ENCODE measurements around the gene PLIN5.

PLIN5 gene

GRCh38 chr19:4513248-4513647 is 21.8 kb downstream of the PLIN5 start:
- H3K4me1 ChIP-seq (ENCODE audit: control insufficient read depth, insufficient read depth, low read length), result peaks cover 5% of the 10 kb centered on the region
- H3K36me3 ChIP-seq (ENCODE audit: control insufficient read depth, insufficient read depth, low read length), result no peaks in the 10 kb centered on the region
- H3K27ac ChIP-seq (ENCODE audit: insufficient read depth, low read depth, low read length, poor library complexity, severe bottlenecking), result no peak overlapping the region
- H3K27me3 ChIP-seq (ENCODE audit: control insufficient read depth, insufficient read depth, low read length, poor library complexity, severe bottlenecking), result no peaks in the 10 kb centered on the region
- H3K4me3 ChIP-seq (ENCODE audit: insufficient read depth, low read depth, low read length), result no peak overlapping the region
- WGBS, 2 experiments, result 92 to 94% methylated on average over 17 of the region's 17 CpGs
- H3K9me3 ChIP-seq (ENCODE audit: control insufficient read depth, low read length), result no peaks in the 10 kb centered on the region

DNA sequence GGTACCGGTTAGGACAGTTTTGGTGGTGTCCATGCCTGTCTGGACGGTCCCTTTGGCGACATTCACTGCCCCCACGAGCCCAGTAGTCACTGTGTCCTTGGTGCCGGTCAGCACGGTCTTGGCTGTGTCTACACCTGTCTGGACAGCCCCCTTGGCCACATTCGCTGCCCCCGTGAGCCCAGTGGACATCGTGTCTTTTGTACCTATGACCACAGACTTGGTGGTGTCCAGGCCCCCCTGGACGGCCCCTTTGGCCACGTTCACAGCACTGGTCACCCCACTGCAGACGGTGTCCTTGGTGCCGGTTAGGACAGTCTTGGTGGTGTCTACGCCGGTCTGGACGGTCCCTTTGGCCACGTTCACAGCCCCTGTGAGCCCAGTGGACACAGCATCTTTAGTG is 23.0 kb downstream of the PLIN5 start:
- no peak overlapping the region for H3K27ac ChIP-seq (ENCODE audit: insufficient read depth, low read depth, low read length, poor library complexity, severe bottlenecking)
- H3K4me3 ChIP-seq (ENCODE audit: insufficient read depth, low read depth, low read length), result no peak overlapping the region
- H3K27me3 ChIP-seq (ENCODE audit: control insufficient read depth, insufficient read depth, low read length, poor library complexity, severe bottlenecking), result no peaks in the 10 kb centered on the region
- no peaks in the 10 kb centered on the region for H3K36me3 ChIP-seq (ENCODE audit: control insufficient read depth, insufficient read depth, low read length)
- no peaks in the 10 kb centered on the region for H3K9me3 ChIP-seq (ENCODE audit: control insufficient read depth, low read length)
- peaks cover 5% of the 10 kb centered on the region for H3K4me1 ChIP-seq (ENCODE audit: control insufficient read depth, insufficient read depth, low read length)
- WGBS, 2 experiments, result 91% methylated on average over 17 of the region's 17 CpGs

GRCh38 chr19:4511300-4512054 is 23.5 kb downstream of the PLIN5 start:
- Histone ChIP-seq H3K4me3 (ENCODE audit: insufficient read depth, low read depth, low read length) (no peak overlapping the region), H3K27ac (ENCODE audit: insufficient read depth, low read depth, low read length, poor library complexity, severe bottlenecking) (no peak overlapping the region), H3K36me3 (ENCODE audit: control insufficient read depth, insufficient read depth, low read length) (no peaks in the 10 kb centered on the region), H3K27me3 (ENCODE audit: control insufficient read depth, insufficient read depth, low read length, poor library complexity, severe bottlenecking) (no peaks in the 10 kb centered on the region), H3K9me3 (ENCODE audit: control insufficient read depth, low read length) (no peaks in the 10 kb centered on the region), H3K4me1 (ENCODE audit: control insufficient read depth, insufficient read depth, low read length) (peaks cover 2% of the 10 kb centered on the region)
- 87 to 89% methylated on average over 27 of the region's 27 CpGs for WGBS, 2 experiments

DNA sequence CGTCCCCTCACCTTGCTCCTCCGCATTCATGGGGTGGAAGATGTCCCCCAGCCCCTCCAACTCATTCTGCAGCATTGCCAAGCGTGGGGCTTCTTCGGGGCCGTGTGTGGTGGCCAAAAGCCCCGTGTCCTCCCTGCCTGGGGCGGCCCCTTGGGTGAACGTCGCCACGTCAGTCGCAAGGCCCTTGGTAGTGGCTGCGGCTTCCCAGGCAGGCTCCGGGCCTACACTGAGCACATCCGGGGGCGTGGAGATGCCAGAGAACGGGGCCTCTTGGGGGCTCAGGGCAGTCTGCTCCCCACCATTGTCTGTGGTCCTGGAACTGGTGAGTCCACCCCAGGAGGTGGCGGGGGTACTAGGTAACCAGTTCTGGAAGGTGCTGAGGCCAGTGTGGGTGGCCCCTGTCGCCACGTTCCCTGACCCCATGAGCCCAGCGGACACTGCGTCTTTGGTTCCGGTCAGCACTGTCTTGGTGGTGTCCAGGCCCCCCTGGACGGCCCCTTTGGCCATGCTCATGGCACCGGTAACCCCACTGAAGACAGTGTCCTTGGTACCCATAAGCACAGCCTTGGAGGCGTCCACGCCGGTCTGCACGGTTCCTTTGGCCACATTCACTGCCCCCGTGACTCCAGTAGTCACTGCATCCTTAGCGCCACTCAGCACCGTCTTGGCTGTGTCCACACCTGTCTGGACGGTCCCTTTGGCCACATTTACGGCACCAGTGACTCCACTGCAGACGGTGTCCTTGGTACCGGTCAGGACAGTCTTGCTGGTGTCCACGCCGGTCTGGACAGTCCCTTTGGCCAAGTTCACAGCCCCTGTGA is 24.4 kb downstream of the PLIN5 start:
- Histone ChIP-seq H3K4me3 (ENCODE audit: insufficient read depth, low read depth, low read length) (no peak overlapping the region), H3K27ac (ENCODE audit: insufficient read depth, low read depth, low read length, poor library complexity, severe bottlenecking) (no peak overlapping the region), H3K4me1 (ENCODE audit: control insufficient read depth, insufficient read depth, low read length) (no peaks in the 10 kb centered on the region), H3K36me3 (ENCODE audit: control insufficient read depth, insufficient read depth, low read length) (peaks cover under 1% of the 10 kb centered on the region), H3K27me3 (ENCODE audit: control insufficient read depth, insufficient read depth, low read length, poor library complexity, severe bottlenecking) (no peaks in the 10 kb centered on the region), H3K9me3 (ENCODE audit: control insufficient read depth, low read length) (no peaks in the 10 kb centered on the region)
- WGBS, 2 experiments, result 88 to 90% methylated on average over 37 of the region's 37 CpGs

GRCh38 chr19:4508698-4509097 is 26.3 kb downstream of the PLIN5 start:
- H3K27me3 ChIP-seq (ENCODE audit: control insufficient read depth, insufficient read depth, low read length, poor library complexity, severe bottlenecking), result no peaks in the 10 kb centered on the region
- no peak overlapping the region for H3K27ac ChIP-seq (ENCODE audit: insufficient read depth, low read depth, low read length, poor library complexity, severe bottlenecking)
- peaks cover 11% of the 10 kb centered on the region for H3K36me3 ChIP-seq (ENCODE audit: control insufficient read depth, insufficient read depth, low read length)
- H3K4me3 ChIP-seq (ENCODE audit: insufficient read depth, low read depth, low read length), result no peak overlapping the region
- H3K4me1 ChIP-seq (ENCODE audit: control insufficient read depth, insufficient read depth, low read length), result no peaks in the 10 kb centered on the region
- 91 to 94% methylated on average over 21 of the region's 21 CpGs for WGBS, 2 experiments
- no peaks in the 10 kb centered on the region for H3K9me3 ChIP-seq (ENCODE audit: control insufficient read depth, low read length)

DNA sequence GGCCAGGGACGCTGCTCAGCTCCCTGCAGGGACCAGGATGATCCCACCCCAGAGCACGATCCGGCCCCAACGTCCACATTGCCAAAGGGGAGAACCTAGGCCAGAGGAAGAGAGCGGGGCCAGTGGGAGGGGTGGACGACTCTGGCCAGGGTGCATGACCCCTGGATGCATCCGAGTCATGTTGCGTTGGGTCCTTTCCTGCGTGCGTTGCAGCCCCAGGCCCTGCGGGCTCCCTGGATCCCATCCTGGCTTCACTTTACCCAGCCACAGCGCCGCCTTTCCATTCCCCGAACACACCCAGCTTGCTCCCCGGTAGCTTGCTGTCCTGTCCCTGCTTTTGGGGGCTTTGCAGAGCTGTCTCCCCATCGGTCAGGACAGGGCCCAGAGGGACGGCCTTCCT is 27.2 kb downstream of the PLIN5 start:
- H3K27me3 ChIP-seq (ENCODE audit: control insufficient read depth, insufficient read depth, low read length, poor library complexity, severe bottlenecking), result no peaks in the 10 kb centered on the region
- 87 to 91% methylated on average over 17 of the region's 17 CpGs for WGBS, 2 experiments

GRCh38 chr19:4507150-4507452 is 27.9 kb downstream of the PLIN5 start:
- Histone ChIP-seq H3K9me3 (ENCODE audit: control insufficient read depth, low read length) (no peaks in the 10 kb centered on the region), H3K27me3 (ENCODE audit: control insufficient read depth, insufficient read depth, low read length, poor library complexity, severe bottlenecking) (no peaks in the 10 kb centered on the region), H3K27ac (ENCODE audit: insufficient read depth, low read depth, low read length, poor library complexity, severe bottlenecking) (no peak overlapping the region), H3K36me3 (ENCODE audit: control insufficient read depth, insufficient read depth, low read length) (peaks cover 11% of the 10 kb centered on the region), H3K4me1 (ENCODE audit: control insufficient read depth, insufficient read depth, low read length) (peaks cover 4% of the 10 kb centered on the region), H3K4me3 (ENCODE audit: insufficient read depth, low read depth, low read length) (no peak overlapping the region)
- WGBS, 2 experiments, result 93 to 95% methylated on average over 12 of the region's 12 CpGs

More for the DNA sequence above, 27.2 kb downstream of the PLIN5 start:
- Histone ChIP-seq H3K9me3 (ENCODE audit: control insufficient read depth, low read length) (no peaks in the 10 kb centered on the region), H3K4me3 (ENCODE audit: insufficient read depth, low read depth, low read length) (no peak overlapping the region), H3K4me1 (ENCODE audit: control insufficient read depth, insufficient read depth, low read length) (peaks cover 4% of the 10 kb centered on the region), H3K36me3 (ENCODE audit: control insufficient read depth, insufficient read depth, low read length) (peaks cover 11% of the 10 kb centered on the region), H3K27ac (ENCODE audit: insufficient read depth, low read depth, low read length, poor library complexity, severe bottlenecking) (no peak overlapping the region)

GRCh38 chr19:4506449-4507149 is 28.4 kb downstream of the PLIN5 start:
- Histone ChIP-seq H3K4me1 (ENCODE audit: control insufficient read depth, insufficient read depth, low read length) (peaks cover 4% of the 10 kb centered on the region), H3K36me3 (ENCODE audit: control insufficient read depth, insufficient read depth, low read length) (peaks cover 11% of the 10 kb centered on the region), H3K4me3 (ENCODE audit: insufficient read depth, low read depth, low read length) (no peak overlapping the region), H3K27me3 (ENCODE audit: control insufficient read depth, insufficient read depth, low read length, poor library complexity, severe bottlenecking) (no peaks in the 10 kb centered on the region), H3K9me3 (ENCODE audit: control insufficient read depth, low read length) (no peaks in the 10 kb centered on the region), H3K27ac (ENCODE audit: insufficient read depth, low read depth, low read length, poor library complexity, severe bottlenecking) (no peak overlapping the region)
- 92 to 93% methylated on average over 17 of the region's 17 CpGs for WGBS, 2 experiments

DNA sequence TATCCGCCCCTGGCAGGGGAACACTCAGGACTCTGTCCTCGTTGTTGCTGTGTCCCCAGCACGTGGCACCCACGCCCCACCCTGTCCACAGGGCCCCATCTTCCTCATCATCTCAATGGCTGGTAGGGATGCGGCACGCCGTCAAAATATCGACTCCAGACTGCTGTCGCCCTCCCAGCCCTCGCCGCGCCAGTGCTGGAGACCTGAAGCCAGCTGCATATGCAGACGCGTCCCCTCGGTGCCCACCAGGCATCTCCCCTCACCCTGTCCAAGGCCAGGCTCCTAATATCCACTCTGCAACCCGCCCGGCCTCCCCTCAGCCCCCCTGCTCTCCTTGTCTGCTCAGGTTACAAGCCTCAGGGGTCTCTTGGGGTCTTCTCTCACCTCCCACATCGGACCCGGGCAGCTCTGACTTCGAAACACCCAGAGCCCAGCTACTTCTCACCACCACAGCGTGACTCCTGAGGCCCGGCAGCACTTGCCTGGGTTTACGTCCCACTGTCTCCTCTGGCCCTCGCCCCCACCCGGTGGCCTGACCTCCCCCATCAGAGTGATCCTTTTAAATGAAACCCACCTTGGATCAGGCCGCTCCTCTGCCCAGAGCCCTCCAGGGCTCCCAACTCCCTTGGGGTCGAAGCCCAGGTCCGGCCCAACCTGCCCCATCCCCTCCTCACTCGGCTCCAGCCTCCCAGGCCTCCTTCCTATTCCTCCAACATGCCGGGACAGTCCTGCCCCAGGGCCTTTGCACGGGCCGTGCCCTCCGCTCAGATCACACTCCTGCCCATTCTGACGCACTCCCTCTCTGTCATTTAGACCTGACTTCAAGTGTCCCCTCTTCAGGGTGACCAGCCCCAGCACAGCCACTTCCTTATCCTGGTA is 29.2 kb downstream of the PLIN5 start:
- 95 to 96% methylated on average over 34 of the region's 34 CpGs for WGBS, 2 experiments
- Histone ChIP-seq H3K27me3 (ENCODE audit: control insufficient read depth, insufficient read depth, low read length, poor library complexity, severe bottlenecking) (no peaks in the 10 kb centered on the region), H3K4me3 (ENCODE audit: insufficient read depth, low read depth, low read length) (no peak overlapping the region), H3K4me1 (ENCODE audit: control insufficient read depth, insufficient read depth, low read length) (peaks cover 4% of the 10 kb centered on the region), H3K36me3 (ENCODE audit: control insufficient read depth, insufficient read depth, low read length) (peaks cover 11% of the 10 kb centered on the region), H3K27ac (ENCODE audit: insufficient read depth, low read depth, low read length, poor library complexity, severe bottlenecking) (no peak overlapping the region), H3K9me3 (ENCODE audit: control insufficient read depth, low read length) (no peaks in the 10 kb centered on the region)

Data from ectodermal cell (in vitro differentiated cells).